Measurements from ENCODE around the gene FAM237B.

Gene FAM237B

DNA sequence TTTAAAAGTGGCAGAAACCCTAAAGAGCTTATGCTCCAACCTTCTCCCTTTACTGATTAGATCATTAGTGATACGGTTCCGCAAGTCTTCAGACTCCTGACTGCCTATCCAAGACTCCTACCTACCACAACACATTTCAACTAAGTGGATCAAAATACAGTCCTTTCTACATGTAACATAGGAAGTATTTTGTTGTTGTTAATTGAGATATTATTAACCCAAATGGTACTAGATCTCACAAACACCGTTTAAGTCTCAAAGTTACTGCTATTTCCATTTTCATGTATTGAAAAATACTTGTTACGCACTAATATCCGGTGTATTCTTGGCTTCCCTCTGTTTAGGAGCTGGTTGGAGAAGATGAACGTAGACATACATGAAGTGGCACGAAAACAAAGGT, 1.1 kb downstream of the FAM237B start:
- no peaks in the 10 kb centered on the region for H3K36me3 Mint-ChIP-seq (ENCODE audit: low read depth)
- H3K4me1 Mint-ChIP-seq (ENCODE audit: low read depth): peaks cover 12% of the 10 kb centered on the region
- H3K4me3 Mint-ChIP-seq: no peak overlapping the region
- H3K9me3 Mint-ChIP-seq: no peaks in the 10 kb centered on the region
- peaks cover 66% of the 10 kb centered on the region for H3K27me3 Mint-ChIP-seq
- H3K27ac Mint-ChIP-seq: no peak overlapping the region

GRCh38 chr7:90313907-90314306, 7.2 kb downstream of the FAM237B start:
- no peaks in the 10 kb centered on the region for H3K9me3 Mint-ChIP-seq
- H3K27me3 Mint-ChIP-seq: peaks cover 36% of the 10 kb centered on the region
- no peaks in the 10 kb centered on the region for H3K4me1 Mint-ChIP-seq (ENCODE audit: low read depth)
- H3K27ac Mint-ChIP-seq: no peak overlapping the region
- no peak overlapping the region for H3K4me3 Mint-ChIP-seq
- no peaks in the 10 kb centered on the region for H3K36me3 Mint-ChIP-seq (ENCODE audit: low read depth)

GRCh38 chr7:90312745-90313144, 8.4 kb downstream of the FAM237B start:
- Mint-ChIP-seq H3K4me3 (no peak overlapping the region), H3K36me3 (ENCODE audit: low read depth) (no peaks in the 10 kb centered on the region), H3K9me3 (no peaks in the 10 kb centered on the region), H3K4me1 (ENCODE audit: low read depth) (no peaks in the 10 kb centered on the region), H3K27me3 (peaks cover 29% of the 10 kb centered on the region), H3K27ac (no peak overlapping the region)

DNA sequence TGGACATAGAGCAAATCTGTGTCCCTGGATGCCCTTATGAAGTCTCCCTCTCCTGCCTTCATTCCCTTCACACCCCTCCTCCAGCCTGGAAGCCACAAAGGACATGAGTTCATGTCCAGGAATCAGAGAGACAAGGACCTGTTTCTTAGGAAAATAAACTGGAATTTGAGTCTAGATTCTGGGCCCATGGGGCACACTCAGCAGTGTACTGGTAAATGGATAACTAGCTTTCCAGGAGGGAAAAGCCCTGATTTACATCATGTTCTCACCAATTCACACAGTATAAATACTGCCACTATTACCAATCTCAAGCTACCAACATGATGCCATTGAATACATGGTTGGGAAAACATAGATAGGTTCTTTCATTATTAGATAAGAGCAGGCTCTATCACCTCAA, 9.9 kb downstream of the FAM237B start:
- peaks cover 16% of the 10 kb centered on the region for H3K27me3 Mint-ChIP-seq
- H3K4me1 Mint-ChIP-seq (ENCODE audit: low read depth): no peaks in the 10 kb centered on the region
- no peaks in the 10 kb centered on the region for H3K36me3 Mint-ChIP-seq (ENCODE audit: low read depth)
- H3K27ac Mint-ChIP-seq: no peak overlapping the region
- H3K9me3 Mint-ChIP-seq: no peaks in the 10 kb centered on the region
- no peak overlapping the region for H3K4me3 Mint-ChIP-seq

GRCh38 chr7:90309872-90310271, 11.2 kb downstream of the FAM237B start:
- no peak overlapping the region for H3K27ac Mint-ChIP-seq
- no peaks in the 10 kb centered on the region for H3K4me1 Mint-ChIP-seq (ENCODE audit: low read depth)
- no peaks in the 10 kb centered on the region for H3K36me3 Mint-ChIP-seq (ENCODE audit: low read depth)
- H3K9me3 Mint-ChIP-seq: no peaks in the 10 kb centered on the region
- H3K27me3 Mint-ChIP-seq: peaks cover 10% of the 10 kb centered on the region
- no peak overlapping the region for H3K4me3 Mint-ChIP-seq

- Mint-ChIP-seq H3K4me3 (no peak overlapping the region), H3K9me3 (no peaks in the 10 kb centered on the region), H3K36me3 (ENCODE audit: low read depth) (no peaks in the 10 kb centered on the region), H3K4me1 (ENCODE audit: low read depth) (no peaks in the 10 kb centered on the region), H3K27me3 (peaks cover 4% of the 10 kb centered on the region), H3K27ac (no peak overlapping the region)
Measured at GRCh38 chr7:90303241-90303640, 17.9 kb downstream of the FAM237B start.

- no peak overlapping the region for H3K27ac Mint-ChIP-seq
- H3K4me3 Mint-ChIP-seq: no peak overlapping the region
- H3K36me3 Mint-ChIP-seq (ENCODE audit: low read depth): peaks cover 3% of the 10 kb centered on the region
- H3K4me1 Mint-ChIP-seq (ENCODE audit: low read depth): no peaks in the 10 kb centered on the region
- peaks cover 3% of the 10 kb centered on the region for H3K9me3 Mint-ChIP-seq
- peaks cover 8% of the 10 kb centered on the region for H3K27me3 Mint-ChIP-seq
Measured at GRCh38 chr7:90298145-90299038, 22.7 kb downstream of the FAM237B start.

GRCh38 chr7:90290244-90291113, 30.6 kb downstream of the FAM237B start:
- Mint-ChIP-seq H3K4me1 (ENCODE audit: low read depth) (no peaks in the 10 kb centered on the region), H3K4me3 (no peak overlapping the region), H3K27me3 (peaks cover 6% of the 10 kb centered on the region), H3K36me3 (ENCODE audit: low read depth) (peaks cover 4% of the 10 kb centered on the region), H3K9me3 (peaks cover 8% of the 10 kb centered on the region), H3K27ac (no peak overlapping the region)

GRCh38 chr7:90288154-90288553, 33.0 kb downstream of the FAM237B start:
- Mint-ChIP-seq H3K27ac (no peak overlapping the region), H3K36me3 (ENCODE audit: low read depth) (no peaks in the 10 kb centered on the region), H3K4me1 (ENCODE audit: low read depth) (no peaks in the 10 kb centered on the region), H3K9me3 (peaks cover 3% of the 10 kb centered on the region), H3K4me3 (no peak overlapping the region), H3K27me3 (no peaks in the 10 kb centered on the region)

DNA sequence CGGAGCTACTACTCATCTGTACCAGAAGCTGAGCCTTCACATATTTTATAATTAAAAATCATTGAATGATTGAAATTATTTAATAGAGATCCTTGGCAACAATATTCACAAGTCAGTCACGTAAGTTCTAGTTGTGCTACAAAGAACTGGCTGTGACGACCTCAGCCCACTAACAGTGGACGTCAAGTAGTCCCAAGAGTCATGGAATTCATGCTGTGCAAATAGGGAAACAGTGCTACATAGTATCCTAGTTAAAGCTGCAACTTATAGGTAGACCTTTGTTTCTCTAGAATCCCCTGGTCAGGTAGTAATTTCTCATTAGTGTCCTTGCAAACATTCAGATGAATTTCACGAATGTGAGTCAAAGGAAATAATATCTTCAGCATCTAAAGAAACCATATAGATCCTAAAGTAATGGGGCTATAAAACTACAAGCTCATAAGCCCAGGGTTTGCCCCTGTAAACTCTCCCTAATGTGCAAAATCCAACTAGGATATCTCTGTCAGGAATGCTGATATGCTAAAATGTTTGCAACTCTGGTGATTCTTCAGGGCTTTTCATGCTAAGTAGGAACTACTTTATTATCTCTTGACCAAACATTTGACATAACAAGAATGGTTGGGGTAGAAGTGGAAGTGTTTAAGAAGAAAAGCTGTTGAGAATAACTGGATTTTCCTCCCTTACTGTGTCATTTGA, 44.9 kb downstream of the FAM237B start:
- Mint-ChIP-seq H3K36me3 (ENCODE audit: low read depth) (no peaks in the 10 kb centered on the region), H3K27me3 (no peaks in the 10 kb centered on the region), H3K4me3 (no peak overlapping the region), H3K27ac (no peak overlapping the region), H3K9me3 (no peaks in the 10 kb centered on the region), H3K4me1 (ENCODE audit: low read depth) (no peaks in the 10 kb centered on the region)

DNA sequence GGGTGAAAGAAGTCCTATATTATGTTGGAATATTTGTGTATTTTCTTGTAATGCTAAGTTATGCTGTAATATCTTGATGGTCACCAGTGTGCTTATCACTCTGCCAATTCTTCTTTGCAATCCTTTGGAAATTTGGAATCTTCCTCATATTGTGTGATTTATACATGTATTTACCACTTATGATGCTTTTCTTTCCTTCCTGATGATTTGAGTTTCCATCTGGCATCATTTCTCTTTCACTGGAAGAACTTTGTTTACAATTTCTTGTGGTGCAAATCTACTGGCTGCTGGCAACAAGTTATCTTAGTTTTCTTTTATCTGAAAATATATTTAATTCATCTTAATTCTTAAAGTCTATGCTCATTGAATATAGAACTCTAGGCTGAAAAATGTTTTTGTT, 46.9 kb downstream of the FAM237B start:
- Mint-ChIP-seq H3K27ac (no peak overlapping the region), H3K27me3 (no peaks in the 10 kb centered on the region), H3K9me3 (no peaks in the 10 kb centered on the region), H3K36me3 (ENCODE audit: low read depth) (no peaks in the 10 kb centered on the region), H3K4me3 (no peak overlapping the region), H3K4me1 (ENCODE audit: low read depth) (no peaks in the 10 kb centered on the region)

- Mint-ChIP-seq H3K4me1 (ENCODE audit: low read depth) (no peaks in the 10 kb centered on the region), H3K4me3 (no peak overlapping the region), H3K36me3 (ENCODE audit: low read depth) (no peaks in the 10 kb centered on the region), H3K27me3 (no peaks in the 10 kb centered on the region), H3K27ac (no peak overlapping the region), H3K9me3 (no peaks in the 10 kb centered on the region)
Measured at GRCh38 chr7:90272242-90272641, 48.9 kb downstream of the FAM237B start.

DNA sequence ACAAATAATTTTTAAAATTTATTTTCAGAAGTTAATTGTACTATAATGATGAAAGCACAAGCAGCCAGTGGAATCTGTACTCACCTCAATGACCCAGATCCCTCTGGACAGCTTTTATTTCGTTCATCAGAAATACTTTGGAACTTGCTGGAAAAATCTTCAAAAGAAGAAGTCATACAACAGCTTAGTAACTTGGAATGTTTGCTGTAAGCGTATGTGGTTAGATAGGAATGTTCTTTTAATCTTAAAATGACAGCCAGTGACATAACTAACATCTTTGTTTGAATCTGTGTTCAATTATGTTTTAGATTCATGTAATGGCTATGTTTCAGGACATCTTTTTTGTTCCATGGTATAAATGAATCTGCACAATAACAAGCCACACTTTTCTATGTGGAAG, 49.4 kb downstream of the FAM237B start:
- Mint-ChIP-seq H3K36me3 (ENCODE audit: low read depth) (no peaks in the 10 kb centered on the region), H3K27ac (no peak overlapping the region), H3K27me3 (no peaks in the 10 kb centered on the region), H3K4me3 (no peak overlapping the region), H3K4me1 (ENCODE audit: low read depth) (no peaks in the 10 kb centered on the region), H3K9me3 (no peaks in the 10 kb centered on the region)

DNA sequence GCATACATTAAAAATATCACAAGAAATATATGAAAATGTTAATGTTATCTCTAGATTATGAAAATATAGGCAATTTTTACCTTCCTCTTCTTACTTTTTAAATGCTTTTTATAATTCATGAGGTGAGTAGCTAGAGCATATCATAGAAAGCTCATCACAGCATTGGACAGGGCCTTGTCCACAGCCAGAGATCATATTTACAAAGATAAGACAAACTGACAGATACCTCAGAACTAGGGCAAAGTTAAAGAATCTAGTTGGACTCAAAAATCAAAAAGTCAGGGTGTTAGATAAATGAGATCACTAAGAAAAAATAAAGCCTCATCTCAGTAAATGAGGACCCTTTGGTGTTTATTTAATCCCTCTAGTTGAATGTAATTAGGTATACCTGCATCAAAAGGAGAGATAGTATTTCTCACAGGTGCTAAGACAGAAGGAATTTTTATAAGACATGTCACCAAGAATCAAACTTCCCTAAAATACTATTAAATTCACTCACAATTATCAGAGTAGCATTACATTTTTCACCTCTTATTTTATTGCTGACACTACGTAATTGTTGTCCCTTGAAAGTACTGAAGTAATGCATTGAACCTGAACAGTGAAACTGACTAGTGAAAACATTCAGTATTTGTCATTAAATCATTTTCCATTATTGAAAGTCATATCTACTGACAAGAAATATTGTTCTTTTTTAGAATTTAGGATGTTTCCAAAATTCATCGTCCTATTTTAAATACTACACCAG, 50.5 kb downstream of the FAM237B start:
- H3K36me3 Mint-ChIP-seq (ENCODE audit: low read depth): no peaks in the 10 kb centered on the region
- H3K9me3 Mint-ChIP-seq: no peaks in the 10 kb centered on the region
- H3K27me3 Mint-ChIP-seq: peaks cover 4% of the 10 kb centered on the region
- H3K4me1 Mint-ChIP-seq (ENCODE audit: low read depth): no peaks in the 10 kb centered on the region
- H3K27ac Mint-ChIP-seq: no peak overlapping the region
- H3K4me3 Mint-ChIP-seq: no peak overlapping the region
